HepG2 (cell line): ENCODE data around the gene CNPY4. TPM values are rescaled to one million over a fixed set of nuclear protein-coding genes. Genes with fewer than 3 reads are reported as not detected.

Source experiments
- BHLHE40 ChIP-seq: IDR thresholded peaks from 2 replicates; pipeline ENCODE4 v1.6.1; 2011; ENCODE audit warnings: low read length, improper control_type of control experiment
- CREM ChIP-seq, 2 experiments: sonication (generic) in 1 of 2; formaldehyde crosslinking in 1 of 2; IDR thresholded peaks; 2 replicates each; pipeline versions ENCODE4 v1.4.0 to v1.6.1; 2016 to 2020; ENCODE audit warnings: antibody characterized with exemption in 1 of 2, mild to moderate bottlenecking in 1 of 2, missing genetic modification reagents in 1 of 2
- HMGA1 ChIP-seq: sonication (generic); formaldehyde crosslinking; conservative IDR thresholded peaks from 2 replicates; pipeline ENCODE4 v1.4.0; 2020; ENCODE audit warnings: missing genetic modification reagents
- HNF4A ChIP-seq: sonication (generic); formaldehyde crosslinking; IDR thresholded peaks from 2 replicates; pipeline ENCODE4 v1.4.0; 2020; ENCODE audit warnings: missing genetic modification reagents
- KLF12 ChIP-seq: sonication (generic); formaldehyde crosslinking; IDR thresholded peaks from 2 replicates; pipeline ENCODE4 v1.4.0; 2020; ENCODE audit warnings: missing genetic modification reagents, borderline replicate concordance
- NFKB2 ChIP-seq: sonication (generic); formaldehyde crosslinking; IDR thresholded peaks from 2 replicates; pipeline ENCODE4 v1.4.0; 2020; ENCODE audit warnings: missing genetic modification reagents, borderline replicate concordance
- POLR2A ChIP-seq, 2 experiments: IDR thresholded peaks; 2 replicates each; pipeline ENCODE4 v1.6.1; 2011; ENCODE audit warnings: low read depth in 2 of 2, low read length in 2 of 2, mild to moderate bottlenecking in 1 of 2, moderate library complexity in 1 of 2; ENCODE audit not compliant: insufficient read depth in 1 of 2
- PTBP1 ChIP-seq: fragments of 200-400 bp; formaldehyde crosslinking; IDR thresholded peaks from 2 replicates; pipeline ENCODE4 v1.6.1; 2018; ENCODE audit warnings: low read length, low read depth; ENCODE audit not compliant: poor library complexity, severe bottlenecking
- RFX3 ChIP-seq: IDR thresholded peaks from 2 replicates; pipeline ENCODE4 v1.6.1; 2016; ENCODE audit warnings: missing biosample characterization, missing genetic modification reagents
- TBX2 ChIP-seq: sonication (generic); formaldehyde crosslinking; IDR thresholded peaks from 2 replicates; pipeline ENCODE4 v1.5.0; 2020; ENCODE audit warnings: missing genetic modification reagents, mild to moderate bottlenecking, borderline replicate concordance
- TP53 ChIP-seq: sonication (generic); formaldehyde crosslinking; conservative IDR thresholded peaks from 2 replicates; pipeline ENCODE4 v1.4.0; 2020; ENCODE audit warnings: missing genetic modification reagents
- ZEB1 ChIP-seq: IDR thresholded peaks from 2 replicates; pipeline ENCODE4 v1.6.1; 2012; ENCODE audit warnings: mild to moderate bottlenecking, low read depth, inconsistent platforms; ENCODE audit not compliant: insufficient replicate concordance
- ZNF547 ChIP-seq: sonication (generic); formaldehyde crosslinking; IDR thresholded peaks from 2 replicates; pipeline ENCODE4 v1.5.1; 2020; ENCODE audit warnings: mild to moderate bottlenecking, missing genetic modification reagents
- ZNF556 ChIP-seq: sonication (generic); formaldehyde crosslinking; IDR thresholded peaks from 2 replicates; pipeline ENCODE4 v1.4.0; 2020; ENCODE audit warnings: mild to moderate bottlenecking, missing genetic modification reagents, borderline replicate concordance
- ZNF580 ChIP-seq: IDR thresholded peaks from 2 replicates; pipeline ENCODE4 v1.6.1; 2016; ENCODE audit warnings: low read depth, borderline replicate concordance
- ZNF674 ChIP-seq: sonication (generic); formaldehyde crosslinking; IDR thresholded peaks from 2 replicates; pipeline ENCODE4 v1.5.0; 2020; ENCODE audit warnings: low read depth, mild to moderate bottlenecking, missing genetic modification reagents
- ZNF713 ChIP-seq: sonication (generic); formaldehyde crosslinking; IDR thresholded peaks from 2 replicates; pipeline ENCODE4 v1.4.0; 2020; ENCODE audit warnings: mild to moderate bottlenecking, missing genetic modification reagents
- ZNF781 ChIP-seq: sonication (generic); formaldehyde crosslinking; IDR thresholded peaks from 2 replicates; pipeline ENCODE4 v1.5.1; 2020; ENCODE audit warnings: borderline replicate concordance, mild to moderate bottlenecking, missing genetic modification reagents; ENCODE audit errors: not compliant biosample characterization
- ZNF800 ChIP-seq: sonication (generic); formaldehyde crosslinking; IDR thresholded peaks from 2 replicates; pipeline ENCODE4 v1.4.0; 2020; ENCODE audit warnings: missing genetic modification reagents
- polyA plus RNA-seq, 8 experiments: library from polyadenylated mRNA; depleted of rRNA in 3 of 8; stranded (reverse) in 7 of 8; unstranded in 1 of 8; fragments of >200 nt; fragmentation: Illumina TruSeq in 4 of 8; extraction: Trizol in 4 of 8; gene quantifications; 2 replicates each; pipeline versions ENCODE4 v1.2.1 to v1.2.3, GENCODE V29; 2011 to 2016; ENCODE audit warnings: low read depth in 4 of 8, missing spikeins in 1 of 8, mixed read lengths in 1 of 8; ENCODE audit not compliant: insufficient read depth in 1 of 8
- total RNA-seq, 5 experiments: library from RNA; depleted of rRNA; stranded (reverse); fragments of >200 nt; fragmentation: Illumina TruSeq; extraction: Trizol; gene quantifications; 2 replicates each; pipeline ENCODE4 v1.2.3, GENCODE V29; 2016; ENCODE audit warnings: low read depth in 1 of 5
- TF ChIP-seq, protein P1 (sequence below): sonication (generic); formaldehyde crosslinking; IDR thresholded peaks from 2 replicates; pipeline ENCODE4 v1.4.0; 2020; ENCODE audit warnings: mild to moderate bottlenecking, missing genetic modification reagents
- TF ChIP-seq, protein P2 (sequence below): sonication (generic); formaldehyde crosslinking; IDR thresholded peaks from 2 replicates; pipeline ENCODE4 v1.5.0; 2020; ENCODE audit warnings: mild to moderate bottlenecking, missing genetic modification reagents, borderline replicate concordance

CNPY4 gene
- total and polyA plus RNA-seq, 2 of the 13 experiments (the other 11 are each of a cell fraction or from before 2014, with no cell fraction given): 6.2 to 12.7 TPM

- TF ChIP-seq, protein P1, sequence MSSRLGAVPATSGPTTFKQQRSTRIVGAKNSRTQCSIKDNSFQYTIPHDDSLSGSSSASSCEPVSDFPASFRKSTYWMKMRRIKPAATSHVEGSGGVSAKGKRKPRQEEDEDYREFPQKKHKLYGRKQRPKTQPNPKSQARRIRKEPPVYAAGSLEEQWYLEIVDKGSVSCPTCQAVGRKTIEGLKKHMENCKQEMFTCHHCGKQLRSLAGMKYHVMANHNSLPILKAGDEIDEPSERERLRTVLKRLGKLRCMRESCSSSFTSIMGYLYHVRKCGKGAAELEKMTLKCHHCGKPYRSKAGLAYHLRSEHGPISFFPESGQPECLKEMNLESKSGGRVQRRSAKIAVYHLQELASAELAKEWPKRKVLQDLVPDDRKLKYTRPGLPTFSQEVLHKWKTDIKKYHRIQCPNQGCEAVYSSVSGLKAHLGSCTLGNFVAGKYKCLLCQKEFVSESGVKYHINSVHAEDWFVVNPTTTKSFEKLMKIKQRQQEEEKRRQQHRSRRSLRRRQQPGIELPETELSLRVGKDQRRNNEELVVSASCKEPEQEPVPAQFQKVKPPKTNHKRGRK (CRISPR knock-in tag): no peak
- TF ChIP-seq NFKB2 (CRISPR knock-in tag) (no peak), PTBP1 (no peak), ZNF556 (CRISPR knock-in tag) (no peak), RFX3 (CRISPR knock-in tag) (no peak), HMGA1 (no peak), CREM (IDR thresholded peaks at IDR 0.05) (no peak; the same call in 1 of the 2 replicates), CREM (CRISPR knock-in tag; IDR thresholded peaks at IDR 0.05) (no peak), HNF4A (CRISPR knock-in tag) (peak; percentile 27; the same call in 1 of the 2 replicates), POLR2A (IDR thresholded peaks at IDR 0.05; ENCODE audit: insufficient read depth in 1 of 2, low read depth in 2 of 2, low read length in 2 of 2) (peak; percentile 57 to 72; a peak in 3 of 4 replicates), ZNF547 (CRISPR knock-in tag) (0 out of 2 replicates have a peak, but pooled peaks have one; percentile 34), TP53 (CRISPR knock-in tag) (no peak), ZNF800 (CRISPR knock-in tag) (no peak), ZNF580 (CRISPR knock-in tag) (no peak), ZNF713 (CRISPR knock-in tag) (0 out of 2 replicates have a peak, but pooled peaks have one; percentile 52), KLF12 (peak; percentile 60; the same call in 1 of the 2 replicates), ZNF781 (peak; percentile 86), BHLHE40 (peak; percentile 46), TBX2 (CRISPR knock-in tag) (no peak; the same call in 1 of the 2 replicates), ZEB1 (no peak), ZNF674 (CRISPR knock-in tag) (no peak)
- TF ChIP-seq, protein P2, sequence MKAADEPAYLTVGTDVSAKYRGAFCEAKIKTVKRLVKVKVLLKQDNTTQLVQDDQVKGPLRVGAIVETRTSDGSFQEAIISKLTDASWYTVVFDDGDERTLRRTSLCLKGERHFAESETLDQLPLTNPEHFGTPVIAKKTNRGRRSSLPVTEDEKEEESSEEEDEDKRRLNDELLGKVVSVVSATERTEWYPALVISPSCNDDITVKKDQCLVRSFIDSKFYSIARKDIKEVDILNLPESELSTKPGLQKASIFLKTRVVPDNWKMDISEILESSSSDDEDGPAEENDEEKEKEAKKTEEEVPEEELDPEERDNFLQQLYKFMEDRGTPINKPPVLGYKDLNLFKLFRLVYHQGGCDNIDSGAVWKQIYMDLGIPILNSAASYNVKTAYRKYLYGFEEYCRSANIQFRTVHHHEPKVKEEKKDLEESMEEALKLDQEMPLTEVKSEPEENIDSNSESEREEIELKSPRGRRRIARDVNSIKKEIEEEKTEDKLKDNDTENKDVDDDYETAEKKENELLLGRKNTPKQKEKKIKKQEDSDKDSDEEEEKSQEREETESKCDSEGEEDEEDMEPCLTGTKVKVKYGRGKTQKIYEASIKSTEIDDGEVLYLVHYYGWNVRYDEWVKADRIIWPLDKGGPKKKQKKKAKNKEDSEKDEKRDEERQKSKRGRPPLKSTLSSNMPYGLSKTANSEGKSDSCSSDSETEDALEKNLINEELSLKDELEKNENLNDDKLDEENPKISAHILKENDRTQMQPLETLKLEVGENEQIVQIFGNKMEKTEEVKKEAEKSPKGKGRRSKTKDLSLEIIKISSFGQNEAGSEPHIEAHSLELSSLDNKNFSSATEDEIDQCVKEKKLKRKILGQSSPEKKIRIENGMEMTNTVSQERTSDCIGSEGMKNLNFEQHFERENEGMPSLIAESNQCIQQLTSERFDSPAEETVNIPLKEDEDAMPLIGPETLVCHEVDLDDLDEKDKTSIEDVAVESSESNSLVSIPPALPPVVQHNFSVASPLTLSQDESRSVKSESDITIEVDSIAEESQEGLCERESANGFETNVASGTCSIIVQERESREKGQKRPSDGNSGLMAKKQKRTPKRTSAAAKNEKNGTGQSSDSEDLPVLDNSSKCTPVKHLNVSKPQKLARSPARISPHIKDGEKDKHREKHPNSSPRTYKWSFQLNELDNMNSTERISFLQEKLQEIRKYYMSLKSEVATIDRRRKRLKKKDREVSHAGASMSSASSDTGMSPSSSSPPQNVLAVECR (CRISPR knock-in tag): peak; percentile 81
Measured at GRCh38 chr7:100101016-100101862, 18.2 kb upstream of the CNPY4 start, which contains the start of the genes AP4M1 and MCM7 (continued).
